Measurements from ENCODE around the gene KIAA0753.
"Not testable (repeated sequence)": the region's sequence is repeated elsewhere in the genome, so short reads cannot be mapped to it uniquely, and the experiment has no call there.

KIAA0753 gene

DNA sequence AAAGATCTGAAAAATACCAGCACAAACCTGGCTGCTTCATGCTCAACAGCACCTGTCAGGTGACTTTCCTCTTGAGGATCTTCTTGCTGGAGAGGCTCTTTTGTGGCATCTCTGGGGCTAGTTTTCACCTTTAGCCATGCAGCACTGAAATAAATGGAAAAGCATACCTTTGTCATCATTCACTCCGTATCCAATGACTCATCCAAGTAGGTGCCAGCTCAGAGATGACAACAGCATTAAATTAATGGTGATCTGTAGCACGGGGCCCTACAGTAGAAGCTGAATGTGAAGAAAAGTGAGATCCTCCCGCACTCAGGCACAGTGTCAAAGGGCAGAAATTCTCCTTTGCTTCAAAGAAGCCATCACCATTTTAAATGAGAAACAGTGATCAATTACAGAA is 32.2 kb downstream of the KIAA0753 start:
- no peak overlapping the region for H3K4me3 ChIP-seq (ENCODE audit: low read depth, low read length)
- no peak for DNase-seq (ENCODE audit: low read depth)

DNA sequence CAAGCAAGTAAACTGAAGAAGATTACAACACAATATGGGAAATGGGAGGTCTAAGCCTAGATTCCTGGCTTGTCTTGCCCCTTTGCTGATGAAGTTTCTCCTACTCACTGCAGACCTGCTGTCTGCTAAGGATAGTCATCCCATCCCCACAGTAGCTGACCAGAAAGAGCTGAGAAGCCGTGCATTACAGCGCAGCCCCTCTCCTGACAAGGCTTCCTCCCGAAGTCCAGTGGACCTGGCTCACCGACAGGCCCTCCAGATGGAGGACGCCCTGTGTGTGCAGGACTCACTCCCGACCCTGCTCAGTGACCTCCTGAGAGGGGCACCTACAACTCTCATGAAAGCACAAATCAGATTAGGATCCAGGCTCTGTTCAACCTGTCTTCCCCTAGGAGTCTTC is 35.4 kb downstream of the KIAA0753 start:
- H3K4me3 ChIP-seq (ENCODE audit: low read depth, low read length): no peak overlapping the region
- no peak for DNase-seq (ENCODE audit: low read depth)

DNA sequence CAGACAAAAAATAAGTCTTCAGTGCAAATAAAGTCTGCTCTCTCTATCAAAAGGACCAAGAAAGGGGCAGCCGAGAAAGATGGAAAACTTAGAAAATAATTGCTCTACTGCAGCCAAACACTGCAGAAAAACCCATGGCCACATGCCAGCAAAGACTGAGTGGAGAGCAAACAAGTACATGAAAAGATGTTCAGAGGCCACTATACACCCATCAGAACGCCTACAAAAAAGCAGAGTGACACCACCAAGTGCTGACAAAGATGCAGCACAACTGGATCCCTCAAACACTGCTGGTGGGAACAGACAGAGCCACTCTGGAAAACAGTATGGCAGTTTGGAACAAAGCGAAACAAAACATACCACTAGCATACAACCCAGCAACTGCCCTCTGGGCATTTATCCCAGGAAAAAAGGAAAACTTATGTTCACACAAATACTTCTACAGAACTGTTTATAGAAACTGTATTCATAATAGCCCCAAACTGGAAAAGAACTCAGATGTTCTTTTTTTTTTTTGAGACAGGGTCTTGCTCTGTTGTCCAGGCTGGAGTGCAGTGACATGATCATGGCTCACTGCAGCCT is 36.7 kb downstream of the KIAA0753 start:
- H3K4me3 ChIP-seq (ENCODE audit: low read depth, low read length): no peak overlapping the region
- no peak for DNase-seq (ENCODE audit: low read depth)

DNA sequence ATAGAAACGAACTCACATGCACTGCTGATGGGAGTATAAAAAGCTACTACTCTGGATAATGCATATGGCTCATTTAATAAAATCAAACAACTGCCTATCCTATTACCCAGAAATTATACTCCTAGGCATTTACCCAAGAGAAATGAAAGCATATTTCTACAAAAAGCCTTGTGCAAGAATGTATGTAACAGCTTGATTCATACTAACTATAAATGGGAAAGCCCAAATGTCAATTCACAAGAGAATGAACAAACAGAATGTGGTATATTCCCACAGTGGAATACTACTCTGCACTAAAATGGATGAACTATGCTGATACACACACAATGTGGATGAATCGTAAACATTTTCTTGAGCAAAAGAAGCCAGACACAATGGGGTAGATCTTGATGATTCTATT is 38.4 kb downstream of the KIAA0753 start:
- DNase-seq (ENCODE audit: low read depth): no peak
- no peak overlapping the region for H3K4me3 ChIP-seq (ENCODE audit: low read depth, low read length)

DNA sequence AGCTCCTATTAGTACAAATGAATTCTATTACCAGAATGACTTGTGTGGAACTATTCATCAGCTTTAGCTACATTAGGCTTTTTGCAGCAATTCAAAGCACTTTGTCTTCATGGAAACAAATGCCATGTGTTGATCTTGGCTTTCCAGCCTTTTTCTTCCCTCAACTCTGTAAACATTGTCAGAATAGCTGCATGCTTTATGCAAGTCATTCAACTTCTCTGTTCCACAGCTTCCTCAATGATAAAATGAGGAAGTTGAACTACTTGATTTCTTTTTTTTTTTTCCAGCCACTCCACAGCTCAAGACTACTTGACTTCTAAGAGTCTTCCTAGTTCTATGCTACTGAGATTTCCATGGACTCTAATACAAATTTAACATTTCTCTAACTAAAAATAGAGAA is 41.1 kb downstream of the KIAA0753 start:
- H3K4me3 ChIP-seq (ENCODE audit: low read depth, low read length): no peak overlapping the region
- no peak for DNase-seq (ENCODE audit: low read depth)

DNA sequence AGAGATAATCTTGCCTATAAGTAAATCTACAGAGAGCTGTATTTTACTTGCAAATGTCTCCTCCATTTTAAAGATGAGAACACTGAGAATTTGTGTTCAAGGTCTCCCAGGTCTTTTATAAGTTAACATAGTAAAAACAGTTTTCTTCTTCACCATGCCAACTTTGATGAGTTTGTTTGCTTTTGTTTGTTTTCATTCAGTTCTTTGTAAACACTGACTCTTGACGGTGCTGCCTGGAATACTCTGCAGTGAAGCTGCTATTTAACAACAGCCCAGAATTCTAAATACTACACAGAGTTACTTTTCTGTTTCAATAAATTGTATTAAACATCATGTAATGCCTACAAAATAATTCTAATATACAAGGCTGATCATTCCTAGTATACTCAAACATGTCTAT is 42.8 kb downstream of the KIAA0753 start:
- no peak for DNase-seq (ENCODE audit: low read depth)
- H3K4me3 ChIP-seq (ENCODE audit: low read depth, low read length): no peak overlapping the region

DNA sequence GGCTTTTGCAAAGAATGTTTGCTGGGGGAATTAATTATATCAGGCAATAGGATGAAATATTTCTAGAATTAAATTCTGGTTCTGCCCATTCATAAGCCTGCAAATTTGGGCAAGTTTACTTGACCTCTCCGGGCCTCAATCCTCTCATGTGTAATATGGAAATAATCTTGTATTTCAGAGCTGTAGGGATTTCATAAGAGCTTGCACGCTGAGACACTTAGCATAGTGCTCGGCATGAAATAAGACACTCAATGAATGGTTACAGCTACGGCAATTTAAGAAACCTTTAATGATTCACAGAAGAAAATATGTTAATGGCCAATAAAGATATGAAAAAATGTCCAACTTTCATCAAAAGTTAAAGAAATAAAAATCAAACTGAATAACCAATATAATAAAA is 43.6 kb downstream of the KIAA0753 start:
- no peak for DNase-seq (ENCODE audit: low read depth)
- H3K4me3 ChIP-seq (ENCODE audit: low read depth, low read length): no peak overlapping the region

DNA sequence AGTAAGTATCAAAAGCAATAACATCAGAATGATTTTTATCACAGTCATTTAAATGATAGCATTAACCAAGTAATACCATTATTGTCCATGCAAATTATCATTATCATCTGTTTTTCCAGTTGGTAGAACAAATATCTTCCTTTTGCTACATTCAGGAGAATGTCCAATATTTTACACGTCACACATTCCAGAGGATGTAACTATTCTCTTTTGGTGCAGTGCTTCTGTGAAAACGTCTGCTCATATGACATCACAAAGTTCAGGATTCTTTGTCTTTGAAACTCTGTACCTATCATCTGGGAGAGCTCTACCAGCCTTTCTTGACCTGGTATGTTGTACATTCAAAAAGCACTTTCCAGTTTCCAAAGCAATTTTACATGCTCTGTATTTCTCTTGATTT is 44.0 kb downstream of the KIAA0753 start:
- no peak for DNase-seq (ENCODE audit: low read depth)
- H3K4me3 ChIP-seq (ENCODE audit: low read depth, low read length): no peak overlapping the region

DNA sequence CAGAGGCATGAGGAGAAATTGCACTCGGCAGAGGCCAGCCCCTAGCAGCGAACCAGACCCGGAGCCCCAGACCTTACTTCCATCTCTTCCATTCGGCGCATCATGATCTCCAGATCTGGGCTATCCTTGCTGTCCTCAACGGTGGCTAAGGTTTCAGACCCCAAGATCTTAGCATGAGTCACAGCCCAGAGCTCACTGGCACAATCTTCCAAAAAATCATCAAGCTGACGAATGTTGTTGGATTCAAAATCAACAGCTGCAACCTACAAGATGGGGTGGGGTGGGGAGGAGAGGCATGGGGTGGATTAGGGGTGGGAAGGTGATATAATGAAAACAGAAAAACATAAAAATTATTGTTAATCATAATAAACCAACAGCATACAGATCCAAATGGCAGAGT is 44.4 kb downstream of the KIAA0753 start:
- no peak for DNase-seq (ENCODE audit: low read depth)
- H3K4me3 ChIP-seq (ENCODE audit: low read depth, low read length): no peak overlapping the region

DNA sequence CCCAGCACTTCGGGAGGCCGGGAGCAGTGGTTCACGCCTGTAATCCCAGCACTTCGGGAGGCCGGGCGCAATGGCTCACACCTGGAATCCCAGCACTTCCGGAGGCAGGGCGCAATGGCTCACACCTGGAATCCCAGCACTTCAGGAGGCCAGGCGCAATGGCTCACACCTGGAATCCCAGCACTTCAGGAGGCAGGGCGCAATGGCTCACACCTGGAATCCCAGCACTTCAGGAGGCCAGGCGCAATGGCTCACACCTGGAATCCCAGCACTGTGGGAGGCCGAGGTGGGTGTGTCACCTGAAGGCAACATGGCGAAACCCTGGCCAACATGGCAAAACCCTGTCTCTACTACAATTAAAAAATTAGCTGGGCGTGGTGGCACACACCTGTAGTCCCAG is 47.1 kb downstream of the KIAA0753 start:
- H3K4me3 ChIP-seq (ENCODE audit: low read depth, low read length); DNase-seq (ENCODE audit: low read depth): not testable (repeated sequence)

DNA sequence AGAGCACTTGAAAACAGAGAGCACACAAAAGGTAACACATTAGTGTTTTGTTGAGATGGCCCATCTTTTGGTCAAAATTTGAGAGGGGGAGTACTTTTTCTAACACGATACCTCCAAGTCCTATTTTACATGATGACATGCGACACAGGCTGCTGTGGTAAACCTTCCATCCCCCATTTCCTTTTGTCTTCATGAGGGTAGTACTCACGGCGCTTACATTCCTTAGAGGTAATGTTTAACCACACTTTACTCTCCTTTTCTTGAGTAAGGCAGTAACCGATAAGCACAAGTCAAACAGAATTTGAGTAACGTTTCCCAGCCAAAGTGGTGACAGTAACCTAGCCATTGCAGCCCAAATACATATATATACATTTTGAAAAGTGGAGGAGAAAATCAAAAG is 48.3 kb downstream of the KIAA0753 start:
- H3K4me3 ChIP-seq (ENCODE audit: low read depth, low read length): no peak overlapping the region
- no peak for DNase-seq (ENCODE audit: low read depth)

DNA sequence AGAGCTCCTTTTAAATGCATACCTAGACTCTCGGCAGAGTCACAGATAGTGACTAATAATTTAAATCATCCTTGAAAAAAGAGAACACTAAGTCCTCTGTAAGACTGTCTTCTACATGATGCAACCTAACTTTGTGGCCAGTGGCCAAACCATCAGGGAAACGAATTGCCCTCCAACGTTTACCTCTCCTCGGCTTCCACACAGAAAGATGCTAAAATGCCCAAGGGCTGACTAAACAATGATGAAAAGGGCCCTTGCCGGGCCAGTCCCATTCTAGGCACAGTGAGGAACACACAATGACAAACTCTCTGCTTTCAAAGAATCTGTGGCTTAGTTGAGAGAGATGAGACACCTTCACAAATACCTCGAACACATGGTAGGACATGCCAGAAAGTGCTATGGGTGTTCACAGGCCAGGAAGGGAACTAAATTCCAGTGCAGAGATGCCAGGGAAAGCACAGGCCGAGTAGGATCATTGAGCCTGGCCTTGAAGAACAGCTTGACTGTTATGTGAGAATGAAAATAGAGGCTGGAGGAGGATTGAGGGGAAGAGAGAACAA is 48.8 kb downstream of the KIAA0753 start:
- peak; percentile 86 for DNase-seq (ENCODE audit: low read depth)

DNA sequence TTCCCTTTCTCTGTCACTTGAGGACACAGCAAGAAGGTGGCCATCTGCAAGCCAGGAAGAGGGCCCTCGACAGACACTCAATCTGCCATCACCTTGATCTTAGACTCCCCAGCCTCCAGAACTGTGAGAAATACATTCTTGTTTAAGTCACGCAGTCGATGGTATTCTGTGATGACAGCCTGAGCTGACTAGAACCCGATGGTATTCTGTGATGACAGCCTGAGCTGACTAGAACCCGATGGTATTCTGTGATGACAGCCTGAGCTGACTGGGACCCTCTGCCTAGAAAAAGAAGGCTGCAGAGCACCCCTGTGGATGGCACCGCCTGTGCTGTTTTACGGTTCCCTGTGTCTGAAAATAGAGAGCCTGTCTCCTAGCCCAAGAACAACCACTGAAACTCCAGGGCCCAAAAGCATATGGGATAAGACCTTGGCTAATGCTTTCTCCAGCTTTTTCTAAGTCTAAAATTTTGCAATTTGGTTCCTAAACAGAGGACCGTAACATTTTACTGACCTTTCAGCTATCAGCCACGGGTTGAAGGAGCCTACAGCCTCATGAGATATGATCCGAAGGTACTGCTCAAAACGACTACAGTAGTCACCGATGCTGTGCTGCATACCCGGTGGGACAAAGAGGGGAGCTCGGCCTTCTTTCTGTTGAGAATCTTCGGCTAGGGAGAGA is 51.1 kb downstream of the KIAA0753 start:
- no peak for DNase-seq (ENCODE audit: low read depth)

More for the DNA sequence above, 48.8 kb downstream of the KIAA0753 start:
- no peak overlapping the region for H3K4me3 ChIP-seq (ENCODE audit: low read depth, low read length)

DNA sequence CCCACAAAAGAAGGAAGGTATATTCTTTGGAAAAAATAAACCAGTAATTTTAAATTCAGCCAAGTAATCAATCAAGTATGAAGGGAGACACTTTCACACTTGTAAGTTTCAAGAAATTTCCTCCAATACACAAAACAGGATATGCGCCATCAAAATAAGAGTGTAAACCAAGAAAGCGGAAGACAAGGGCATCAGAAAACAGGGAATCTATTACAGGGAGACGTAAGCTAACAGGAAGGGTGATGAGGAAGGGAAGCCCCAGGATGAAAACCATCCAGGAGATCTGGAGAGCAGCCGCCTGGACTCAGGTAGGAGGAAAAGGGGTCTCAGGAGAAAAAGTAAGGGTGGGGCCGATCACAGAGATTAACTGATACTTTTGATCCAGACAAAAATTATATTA is 52.3 kb downstream of the KIAA0753 start:
- no peak overlapping the region for H3K4me3 ChIP-seq (ENCODE audit: low read depth, low read length)
- no peak for DNase-seq (ENCODE audit: low read depth)

More for the DNA sequence above, 51.1 kb downstream of the KIAA0753 start:
- no peak overlapping the region for H3K4me3 ChIP-seq (ENCODE audit: low read depth, low read length)

DNA sequence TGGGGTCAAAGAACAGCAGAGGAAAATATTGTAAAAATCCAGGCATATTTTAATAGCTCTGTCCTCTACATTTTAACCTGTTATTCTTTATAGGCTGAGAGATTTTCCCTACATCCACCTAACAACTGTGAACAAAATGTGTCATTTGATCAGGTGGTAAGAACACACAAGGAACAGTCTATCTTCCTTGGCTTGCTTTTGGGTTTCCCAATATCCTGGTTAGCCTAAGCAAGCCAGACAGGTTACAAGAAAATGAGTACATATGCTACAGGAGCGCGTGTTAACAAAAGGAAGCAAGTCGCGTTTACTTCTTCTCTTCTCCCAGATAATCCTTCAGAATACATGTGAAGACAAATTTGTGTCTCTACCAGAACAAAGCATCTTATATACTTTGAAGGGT is 53.2 kb downstream of the KIAA0753 start:
- DNase-seq (ENCODE audit: low read depth): no peak
- no peak overlapping the region for H3K4me3 ChIP-seq (ENCODE audit: low read depth, low read length)

DNA sequence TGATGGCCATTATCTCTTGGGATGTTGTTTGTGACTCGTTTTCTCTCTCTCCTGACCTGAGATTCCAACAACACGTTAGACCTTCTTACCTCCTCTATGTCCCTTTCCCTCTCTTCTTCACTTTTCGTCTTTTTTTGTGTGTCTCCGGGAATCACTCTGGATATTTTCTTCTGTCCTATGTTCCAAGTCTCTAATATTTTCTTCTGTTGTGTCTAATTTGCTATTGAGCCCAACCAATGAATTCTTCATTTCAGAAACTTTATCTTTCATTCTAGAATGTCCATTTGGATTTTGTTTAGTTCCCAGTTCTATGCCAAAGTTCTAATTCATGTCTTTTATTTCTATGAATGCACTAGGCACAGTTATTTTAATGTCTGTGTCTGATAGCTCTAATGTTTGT is 57.1 kb downstream of the KIAA0753 start:
- H3K4me3 ChIP-seq (ENCODE audit: low read depth, low read length): no peak overlapping the region
- DNase-seq (ENCODE audit: low read depth): no peak

DNA sequence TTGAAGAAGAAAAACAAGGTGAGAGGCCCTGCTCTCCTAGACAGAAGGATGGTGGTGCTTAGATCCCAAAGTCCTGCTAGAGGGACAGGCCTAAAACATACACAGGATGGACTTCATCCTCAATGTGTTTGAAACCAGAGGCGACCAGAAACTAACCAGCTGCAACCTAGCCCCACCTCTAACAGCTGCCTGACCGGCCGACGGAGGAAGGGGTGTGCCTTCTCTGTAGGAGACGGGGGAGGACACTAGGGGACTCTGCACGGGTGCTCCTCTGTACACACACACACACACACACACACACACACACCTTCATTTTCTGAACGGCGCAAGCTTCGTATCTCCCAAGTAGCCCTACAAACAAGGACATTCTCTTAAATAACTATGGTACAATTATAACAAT is 59.9 kb downstream of the KIAA0753 start:
- H3K4me3 ChIP-seq (ENCODE audit: low read depth, low read length): no peak overlapping the region
- DNase-seq (ENCODE audit: low read depth): no peak

DNA sequence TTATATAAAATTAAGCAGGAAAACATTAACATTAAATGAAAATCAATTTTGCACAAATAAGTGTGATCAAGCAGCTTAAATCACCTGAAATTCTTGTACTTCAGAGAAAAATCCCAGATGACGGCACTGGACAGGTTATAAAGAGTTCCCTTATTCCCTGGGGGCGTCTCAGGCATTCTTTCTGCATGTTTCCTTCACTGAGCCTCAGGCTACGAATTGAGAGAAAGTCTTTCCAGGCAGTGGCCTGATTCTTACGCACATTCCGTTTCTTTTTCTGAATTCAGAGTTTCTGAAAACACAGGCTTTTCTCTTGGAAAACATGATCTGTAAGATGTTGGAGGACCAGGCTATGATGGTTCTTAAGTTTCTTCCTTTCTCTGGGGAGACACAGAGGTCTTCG is 62.0 kb downstream of the KIAA0753 start:
- DNase-seq (ENCODE audit: low read depth): no peak
- no peak overlapping the region for H3K4me3 ChIP-seq (ENCODE audit: low read depth, low read length)

DNA sequence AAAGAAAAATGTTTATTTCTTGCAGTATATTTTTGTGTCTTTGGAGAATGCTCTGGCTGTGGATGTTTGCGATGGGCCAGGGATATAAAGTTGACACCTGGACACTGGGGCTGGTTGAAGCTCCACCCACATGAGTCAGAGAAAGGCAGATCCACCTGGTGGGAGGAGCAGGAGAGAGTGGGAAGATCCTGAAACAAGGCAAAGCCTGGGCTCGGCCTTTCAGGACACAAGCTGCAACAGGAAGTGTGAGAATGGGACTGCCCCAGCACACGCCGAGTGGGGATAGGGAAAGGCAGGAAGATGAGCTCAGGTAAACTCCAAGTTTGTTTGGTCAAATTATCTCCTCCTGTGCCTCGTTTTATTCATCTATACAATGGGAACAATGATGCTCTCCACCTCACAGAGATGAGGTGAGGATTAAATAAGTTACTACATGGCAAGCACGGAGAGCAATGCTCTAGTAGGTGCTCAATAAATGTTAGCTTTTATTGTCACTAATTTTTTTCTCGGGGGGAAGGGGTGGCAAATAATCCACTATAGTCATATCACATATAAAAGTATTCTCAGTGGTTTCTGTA is 62.7 kb downstream of the KIAA0753 start:
- DNase-seq (ENCODE audit: low read depth): no peak

DNA sequence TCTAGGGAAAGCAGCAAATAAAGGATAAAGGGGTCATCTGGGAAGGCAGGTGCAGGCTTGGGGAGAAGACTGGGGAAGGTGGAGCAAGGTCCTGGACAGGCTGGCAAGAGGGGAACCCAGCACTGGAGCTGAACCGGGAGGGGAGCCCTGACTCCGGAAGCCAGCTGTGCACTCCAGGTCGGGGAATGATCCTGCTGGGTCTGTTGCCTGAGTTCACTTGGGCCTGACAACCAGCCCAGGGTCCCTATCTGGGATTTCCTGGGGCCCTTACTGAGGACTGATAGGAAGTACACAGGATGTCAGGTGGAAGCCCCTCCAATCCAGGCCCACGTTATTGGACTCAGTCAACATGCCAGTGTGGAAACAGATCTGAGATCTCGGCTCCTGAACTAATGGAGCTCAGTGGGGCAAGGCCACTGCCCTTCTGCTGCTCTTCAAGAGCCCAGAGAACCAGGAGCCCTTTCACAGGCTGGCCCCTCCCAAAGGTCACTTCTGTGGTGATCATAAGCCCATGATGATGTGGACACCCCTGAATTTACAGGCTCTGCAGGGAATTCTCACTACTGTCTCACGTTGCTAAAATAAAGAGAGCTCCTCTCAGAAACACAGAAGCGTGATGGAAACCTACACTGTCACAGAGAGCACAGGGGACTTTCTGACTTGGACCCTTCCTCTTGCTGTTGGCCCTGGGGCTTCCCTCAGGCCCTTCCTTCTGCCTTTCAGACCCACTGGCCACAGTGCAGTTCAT is 64.3 kb downstream of the KIAA0753 start:
- H3K4me3 ChIP-seq (ENCODE audit: low read depth, low read length): no peak overlapping the region
- DNase-seq (ENCODE audit: low read depth): no peak

More for the DNA sequence above, 62.7 kb downstream of the KIAA0753 start:
- H3K4me3 ChIP-seq (ENCODE audit: low read depth, low read length): no peak overlapping the region
